Choroid plexus epithelial cell (primary cell): ENCODE data around the gene KIF5A.
"Not testable (repeated sequence)": the region's sequence is repeated elsewhere in the genome, so short reads cannot be mapped to it uniquely, and the experiment has no call there.

ENCODE experiments used
- DNase-seq: peaks from one replicate; pipeline ENCODE4 v3.0.0-alpha.2; 2010; ENCODE audit warnings: low read depth
- H3K4me3 ChIP-seq: 2 replicates; pipeline ENCODE4 v1.5.1; 2011; ENCODE audit warnings: low read depth, mild to moderate bottlenecking, control low read depth, low read length, moderate library complexity
- TF ChIP-seq, protein P1 (sequence below): conservative IDR thresholded peaks from 2 replicates; pipeline ENCODE4 v1.5.1; 2011; ENCODE audit warnings: low read depth, mild to moderate bottlenecking, control low read depth, inconsistent platforms, low read length, moderate library complexity

KIF5A gene

DNA sequence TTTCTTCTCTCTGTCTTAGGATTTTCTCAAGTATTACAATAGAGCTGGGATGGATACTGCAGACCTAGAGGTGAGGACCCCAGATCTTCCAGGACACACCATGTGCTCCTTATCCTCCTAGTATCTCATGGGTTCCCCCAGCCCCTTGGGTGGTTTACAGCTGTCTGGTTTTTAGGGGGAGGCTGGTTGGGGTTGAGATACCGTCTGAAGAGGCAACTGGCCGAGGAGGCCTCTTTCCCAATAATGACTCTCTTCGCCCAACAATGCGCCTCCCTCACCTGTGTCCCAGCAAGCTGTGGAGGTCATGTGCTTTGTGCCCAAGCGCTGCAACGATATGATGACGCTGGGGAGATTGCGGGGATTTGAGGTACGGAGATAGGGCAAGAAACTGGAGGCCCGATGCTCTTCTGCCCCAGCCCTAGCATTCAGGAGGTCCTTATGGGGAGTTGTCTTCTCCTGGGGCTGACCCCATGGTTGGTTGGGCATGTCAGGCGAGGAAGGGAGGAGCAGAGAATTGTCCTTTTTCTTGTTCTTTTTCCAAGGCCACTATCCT lies 65.2 kb downstream of the KIF5A start:
- DNase-seq: no peak
- TF ChIP-seq, protein P1, sequence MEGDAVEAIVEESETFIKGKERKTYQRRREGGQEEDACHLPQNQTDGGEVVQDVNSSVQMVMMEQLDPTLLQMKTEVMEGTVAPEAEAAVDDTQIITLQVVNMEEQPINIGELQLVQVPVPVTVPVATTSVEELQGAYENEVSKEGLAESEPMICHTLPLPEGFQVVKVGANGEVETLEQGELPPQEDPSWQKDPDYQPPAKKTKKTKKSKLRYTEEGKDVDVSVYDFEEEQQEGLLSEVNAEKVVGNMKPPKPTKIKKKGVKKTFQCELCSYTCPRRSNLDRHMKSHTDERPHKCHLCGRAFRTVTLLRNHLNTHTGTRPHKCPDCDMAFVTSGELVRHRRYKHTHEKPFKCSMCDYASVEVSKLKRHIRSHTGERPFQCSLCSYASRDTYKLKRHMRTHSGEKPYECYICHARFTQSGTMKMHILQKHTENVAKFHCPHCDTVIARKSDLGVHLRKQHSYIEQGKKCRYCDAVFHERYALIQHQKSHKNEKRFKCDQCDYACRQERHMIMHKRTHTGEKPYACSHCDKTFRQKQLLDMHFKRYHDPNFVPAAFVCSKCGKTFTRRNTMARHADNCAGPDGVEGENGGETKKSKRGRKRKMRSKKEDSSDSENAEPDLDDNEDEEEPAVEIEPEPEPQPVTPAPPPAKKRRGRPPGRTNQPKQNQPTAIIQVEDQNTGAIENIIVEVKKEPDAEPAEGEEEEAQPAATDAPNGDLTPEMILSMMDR: no peak
- H3K4me3 ChIP-seq: no peak overlapping the region

DNA sequence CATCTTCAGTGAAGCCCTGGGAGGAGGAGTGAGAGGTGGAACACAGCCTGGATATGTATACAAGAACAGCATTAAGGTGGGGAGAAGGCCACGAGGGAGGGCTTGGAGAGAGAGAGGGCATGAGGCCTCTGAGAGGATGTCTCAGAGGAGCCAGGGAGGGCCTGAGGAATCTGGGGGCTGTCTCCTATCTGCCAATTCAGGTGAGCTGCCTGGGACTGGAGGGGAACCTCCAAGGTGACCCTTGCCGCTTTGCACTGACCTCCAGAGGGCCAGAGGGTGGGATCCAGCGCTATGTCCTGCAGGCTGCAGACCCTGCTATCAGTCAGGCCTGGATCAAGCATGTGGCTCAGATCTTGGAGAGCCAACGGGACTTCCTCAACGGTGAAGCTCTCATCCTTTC lies 65.8 kb downstream of the KIF5A start:
- TF ChIP-seq, protein P1: no peak
- DNase-seq: no peak
- no peak overlapping the region for H3K4me3 ChIP-seq

DNA sequence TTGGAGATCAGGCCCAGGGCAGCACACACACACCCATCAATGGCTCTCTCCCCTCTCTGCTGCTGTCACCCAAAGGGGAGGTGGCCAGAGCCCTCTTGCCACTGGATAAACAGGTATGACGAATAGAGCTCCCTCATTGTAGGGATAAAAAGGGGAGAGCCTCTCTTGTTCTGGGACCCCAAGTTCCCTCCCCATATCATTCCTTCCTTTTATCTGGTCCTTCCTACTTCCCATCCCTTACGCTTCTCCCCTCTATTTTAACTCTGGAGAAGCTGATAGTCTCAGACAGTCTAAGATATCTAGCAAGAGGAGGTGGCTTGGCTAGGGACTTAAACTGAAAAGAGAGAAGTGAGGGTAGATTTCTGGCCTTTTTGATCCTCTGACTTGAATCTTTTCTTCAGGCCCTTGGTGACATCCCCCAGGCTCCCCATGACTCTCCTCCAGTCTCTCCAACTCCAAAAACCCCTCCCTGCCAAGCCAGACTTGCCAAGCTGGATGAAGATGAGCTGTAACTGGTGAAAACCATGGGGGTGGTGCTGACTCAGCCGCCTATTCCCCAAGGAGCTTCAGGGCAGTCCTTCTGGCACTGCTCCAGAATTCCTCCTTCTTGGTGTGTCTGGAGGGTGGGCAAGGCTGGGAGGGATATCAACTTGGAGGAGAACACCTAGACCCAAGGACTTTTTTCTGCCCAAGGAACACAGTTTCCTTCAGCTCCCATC lies 66.7 kb downstream of the KIF5A start:
- TF ChIP-seq, protein P1: no peak
- peak; percentile 52 for DNase-seq
- no peak overlapping the region for H3K4me3 ChIP-seq

DNA sequence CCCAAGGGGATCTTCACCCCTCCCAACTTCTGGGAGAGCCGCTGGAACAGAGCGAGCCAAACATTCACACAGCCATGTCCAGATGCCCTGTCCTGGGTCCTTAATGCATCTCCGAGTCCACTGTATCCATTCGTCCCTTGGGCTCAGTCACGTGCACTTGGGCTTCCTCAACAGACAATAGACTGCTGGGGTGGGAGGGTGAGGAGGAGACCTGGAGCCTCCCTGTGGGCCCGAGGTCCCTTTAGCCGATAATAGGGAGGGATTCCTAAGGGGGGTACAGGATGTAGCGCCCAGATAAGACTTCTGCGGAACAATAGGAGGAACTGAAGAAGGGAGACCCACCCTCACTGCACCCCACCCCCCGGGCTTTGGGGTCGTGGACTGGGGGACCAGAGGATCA lies 68.1 kb downstream of the KIF5A start:
- no peak overlapping the region for H3K4me3 ChIP-seq
- TF ChIP-seq, protein P1: no peak
- DNase-seq: no peak

DNA sequence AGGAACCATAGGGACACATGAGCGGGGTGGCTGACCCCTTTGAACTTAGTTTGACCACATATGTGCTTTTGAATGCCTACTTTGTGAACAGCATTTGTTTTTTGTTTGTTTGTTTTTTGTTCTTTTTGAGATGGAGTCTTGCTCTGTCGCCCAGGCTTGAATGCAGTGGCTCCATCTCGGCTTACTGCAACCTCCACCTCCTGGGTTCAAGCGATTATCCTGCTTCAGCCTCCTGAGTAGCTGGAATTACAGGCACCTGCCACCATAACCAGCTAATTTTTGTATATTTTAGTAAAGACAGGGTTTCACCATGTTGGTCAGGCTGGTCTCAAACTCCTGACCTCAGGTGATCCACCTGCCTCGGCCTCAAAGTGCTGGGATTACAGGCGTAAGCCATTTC lies 68.6 kb downstream of the KIF5A start:
- not testable (repeated sequence) for H3K4me3 ChIP-seq, DNase-seq

DNA sequence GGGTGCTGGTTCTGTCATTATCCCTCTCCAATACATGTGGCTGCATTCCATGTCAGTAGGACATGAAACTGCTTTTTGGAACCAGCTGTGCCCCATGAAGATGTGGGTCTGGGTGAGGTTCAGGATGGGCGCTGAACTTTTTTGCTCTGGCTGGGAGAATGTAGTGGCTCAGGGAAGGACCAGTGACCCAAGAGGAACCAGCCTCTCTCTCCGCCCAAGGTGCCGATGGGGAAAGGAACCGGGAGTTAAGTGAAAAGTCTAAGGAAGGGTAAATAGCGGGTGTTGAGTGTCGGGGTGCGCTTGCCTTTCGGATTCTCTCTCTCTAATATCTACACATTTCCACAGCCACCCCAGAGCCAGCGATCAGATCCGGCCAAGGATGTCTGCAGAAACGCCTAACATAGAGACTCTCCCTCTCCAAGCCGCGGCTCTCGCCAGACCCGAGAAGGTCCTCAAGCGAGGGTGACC lies 69.2 kb downstream of the KIF5A start:
- no peak for DNase-seq
- no peak overlapping the region for H3K4me3 ChIP-seq
- TF ChIP-seq, protein P1: no peak

DNA sequence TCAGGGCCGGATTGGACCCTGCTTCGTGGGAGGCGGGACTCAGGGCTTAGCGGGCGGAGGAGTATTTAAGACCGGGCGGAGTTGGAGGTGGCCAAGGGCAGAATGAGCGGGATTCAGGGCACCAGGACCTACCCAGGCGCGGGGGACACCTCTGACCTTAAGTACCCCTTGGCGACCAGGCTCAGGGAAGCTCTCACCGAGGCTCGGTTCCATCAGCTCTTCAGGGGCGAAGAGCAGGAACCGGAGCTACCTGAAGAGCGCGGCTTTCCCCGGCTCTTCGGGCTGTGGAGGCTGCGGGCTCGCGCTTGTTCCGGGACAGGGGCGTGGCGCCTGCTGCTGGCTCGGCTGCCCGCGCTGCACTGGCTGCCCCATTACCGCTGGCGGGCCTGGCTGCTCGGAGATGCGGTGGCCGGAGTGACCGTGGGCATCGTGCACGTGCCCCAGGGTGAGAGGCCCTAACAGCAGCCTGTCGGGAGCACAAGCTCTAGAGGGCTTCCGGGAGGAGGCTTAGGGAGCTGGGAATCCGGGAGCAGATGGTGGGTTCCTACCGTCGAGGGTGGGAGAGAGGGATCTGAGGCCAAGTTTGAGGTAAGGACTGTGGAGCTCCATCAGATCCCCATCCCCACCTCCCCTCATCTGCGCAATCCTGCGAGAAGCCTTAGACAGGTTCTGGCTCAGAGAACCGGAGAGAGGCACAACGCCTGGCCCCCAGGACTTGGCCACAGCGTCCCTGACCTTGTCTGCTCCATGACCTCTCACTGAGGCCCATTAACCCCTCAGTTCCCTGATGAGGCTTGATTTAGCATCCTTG lies 69.8 kb downstream of the KIF5A start:
- no peak overlapping the region for H3K4me3 ChIP-seq
- no peak for DNase-seq

More for the DNA sequence above, 69.8 kb downstream of the KIF5A start:
- TF ChIP-seq, protein P1: no peak
